ENCODE measurements around the gene ZNF200.

The ZNF200 gene

DNA sequence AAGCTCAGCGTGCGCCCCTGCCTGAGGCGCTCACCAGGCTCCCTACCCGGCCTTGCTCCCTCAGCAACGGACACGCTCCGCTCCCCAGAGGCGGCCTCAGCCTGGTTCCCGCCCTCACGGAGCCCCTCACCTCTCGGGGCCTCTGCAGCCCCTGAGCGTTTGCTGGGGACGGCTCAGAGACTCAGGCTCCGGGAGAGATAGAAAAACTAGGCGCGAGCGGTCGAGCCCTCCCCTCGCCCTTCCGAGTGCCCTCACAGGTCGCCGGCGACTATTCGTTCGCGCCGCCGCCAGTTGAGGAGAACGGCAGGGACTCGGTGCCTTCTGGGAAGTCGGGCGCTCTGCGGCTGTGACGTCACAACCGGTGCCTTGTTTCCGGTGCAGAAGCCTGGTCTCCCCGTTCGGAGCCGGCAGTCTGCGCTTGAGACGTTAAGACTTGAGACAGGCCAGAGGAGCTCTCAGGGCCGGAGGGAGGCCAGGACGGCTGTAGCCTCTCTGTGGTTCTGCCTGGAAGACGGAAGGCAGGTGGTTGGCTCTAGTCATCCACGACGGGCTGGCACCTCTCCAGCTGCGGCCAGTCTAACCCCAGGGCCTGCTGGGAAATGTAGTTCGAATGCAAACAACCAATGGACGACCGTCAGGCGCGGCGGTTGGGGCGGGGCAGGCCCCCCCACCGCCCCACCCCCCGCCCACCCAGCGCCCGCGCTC, at the start of gene ZNF200:
Gene ZNF200 (minus strand): TSS at position 302 of the 705 bp plus-strand sequence. CDS start 1,403 bp downstream, outside the sequence.
- peak within 1 kb of the TSS; percentile 66 to 93 (median 82) for H3K4me3 ChIP-seq
- peak within 1 kb of the TSS; percentile 84 to 100 (median 93) for H3K4me2 ChIP-seq
- peak within 1 kb of the TSS; percentile 88 to 99 (median 91) for H3K9ac ChIP-seq
- no peaks in the 10 kb centered on the region; a peak in 1 of 22 replicates for H4K20me1 ChIP-seq
- no peak for TF ChIP-seq Cebpa-rat (IDR thresholded peaks at IDR 0.05)
- H3K36me3 ChIP-seq: peaks cover 30 to 37% (median 36%) of the 10 kb centered on the region in 11 experiments
- H3K27me3 ChIP-seq: no peaks in the 10 kb centered on the region
- peak within 1 kb of the TSS; percentile 83 to 99 (median 94) for H3K27ac ChIP-seq
- H3K9me3 ChIP-seq (replicated peaks in 1 of 11): peaks cover 27 to 49% (median 39%) of the 10 kb centered on the region in 11 experiments
- peaks cover 11 to 22% (median 15%) of the 10 kb centered on the region in 10 experiments for H3K4me1 ChIP-seq

DNA sequence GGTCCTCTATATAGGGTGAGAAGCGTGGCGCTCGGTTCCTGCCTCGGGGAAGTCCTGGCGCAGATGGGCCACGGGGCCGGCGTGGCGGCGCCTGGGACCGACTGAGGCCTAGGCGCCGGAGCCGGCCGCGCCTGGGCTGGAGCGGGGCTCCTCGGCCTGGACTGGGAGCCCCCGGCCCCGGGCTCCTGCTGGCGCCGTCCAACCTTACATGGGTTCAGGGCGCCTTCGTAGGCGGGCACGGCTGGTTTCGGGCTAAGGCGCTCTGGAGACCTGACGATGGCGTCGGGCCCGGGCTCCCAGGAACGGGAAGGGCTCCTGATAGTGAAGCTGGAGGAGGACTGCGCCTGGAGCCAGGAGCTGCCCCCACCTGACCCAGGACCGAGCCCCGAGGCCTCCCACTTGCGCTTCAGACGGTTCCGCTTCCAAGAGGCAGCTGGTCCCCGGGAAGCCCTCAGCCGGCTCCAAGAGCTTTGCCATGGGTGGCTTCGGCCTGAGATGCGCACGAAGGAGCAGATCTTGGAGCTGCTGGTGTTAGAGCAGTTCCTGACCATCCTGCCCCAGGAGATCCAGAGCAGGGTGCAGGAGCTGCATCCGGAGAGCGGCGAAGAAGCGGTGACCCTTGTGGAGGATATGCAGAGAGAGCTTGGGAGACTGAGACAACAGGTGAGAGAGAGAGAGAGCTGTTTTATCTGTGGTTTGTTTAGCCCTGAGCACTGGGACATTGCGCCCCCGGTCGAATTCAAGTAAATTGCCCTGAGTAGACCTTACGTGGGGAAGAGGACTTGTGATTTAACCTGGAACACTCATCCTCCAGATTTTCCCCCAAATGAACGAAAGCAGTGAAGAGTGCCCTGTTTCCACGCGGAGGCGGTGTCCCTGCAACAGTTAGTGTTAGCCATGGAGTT, 48.8 kb upstream of the ZNF200 start:
- Histone ChIP-seq H3K27ac (peak overlapping the region; percentile 94 to 100 (median 98)), H3K9ac (peak overlapping the region; percentile 91 to 99 (median 95)), H3K4me2 (peak overlapping the region; percentile 93 to 99 (median 97)), H3K9me3 (replicated peaks in 1 of 11) (peaks cover 35 to 47% (median 43%) of the 10 kb centered on the region in 11 experiments), H3K4me3 (peak overlapping the region; percentile 80 to 99 (median 96)), H3K36me3 (peaks cover 38 to 45% (median 43%) of the 10 kb centered on the region in 11 experiments), H4K20me1 (peaks cover 0 to 39% (median 20%) of the 10 kb centered on the region in 11 experiments; a peak in 12 of 22 replicates), H3K4me1 (peaks cover 24 to 32% (median 28%) of the 10 kb centered on the region in 10 experiments), H3K27me3 (no peaks in the 10 kb centered on the region)
- TF ChIP-seq Cebpa-rat (IDR thresholded peaks at IDR 0.05): no peak

DNA sequence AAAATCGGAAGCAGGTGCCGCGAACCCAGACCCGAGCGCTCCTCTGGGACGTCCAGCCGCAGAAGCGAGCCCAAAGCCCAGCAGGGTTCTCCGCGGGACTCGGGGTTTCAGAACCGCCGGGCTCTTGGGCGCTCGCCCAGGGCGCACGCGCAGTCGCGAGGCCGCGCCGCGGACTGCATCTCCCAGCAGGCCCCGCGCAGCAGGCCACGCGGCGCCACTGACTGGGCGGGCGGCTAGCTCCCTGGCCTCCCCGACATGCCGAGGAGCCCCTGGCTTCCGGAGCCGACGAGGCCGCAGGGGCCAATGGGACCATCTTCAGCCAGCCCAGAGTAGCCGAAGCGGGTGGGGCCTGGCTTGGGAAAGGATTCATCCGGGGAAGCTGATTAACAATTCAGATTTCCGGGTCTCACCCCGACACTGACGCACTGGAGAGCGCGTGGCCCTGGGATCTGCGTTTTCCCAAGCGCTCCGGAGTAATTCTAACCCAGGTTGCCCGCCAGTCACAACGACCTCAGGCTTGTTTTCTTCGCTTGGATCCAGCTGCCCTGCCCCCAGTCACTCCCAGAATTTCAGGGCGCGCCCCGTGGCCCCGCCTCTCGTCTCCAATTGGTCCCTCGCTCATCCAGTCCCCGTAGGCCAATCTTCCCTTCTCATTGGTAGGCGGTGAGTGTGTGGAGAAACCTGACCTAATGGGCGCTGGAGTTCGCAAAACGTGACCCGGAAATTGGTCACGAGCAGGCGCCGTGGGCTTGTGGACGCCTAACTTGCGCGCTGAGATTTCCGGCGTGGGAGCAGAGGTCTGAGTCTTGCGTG, 48.0 kb upstream of the ZNF200 start, which contains the start of gene ZNF263:
Gene ZNF263 (plus strand): TSS at position 762 of the 813 bp plus-strand sequence. CDS start 328 bp downstream, outside the sequence.
- H3K4me2 ChIP-seq: peak within 1 kb of the TSS; percentile 93 to 99 (median 97)
- peak within 1 kb of the TSS; percentile 80 to 99 (median 96) for H3K4me3 ChIP-seq
- TF ChIP-seq Cebpa-rat (IDR thresholded peaks at IDR 0.05): no peak
- peaks cover 27 to 38% (median 34%) of the 10 kb centered on the region in 11 experiments for H3K9me3 ChIP-seq (replicated peaks in 1 of 11)
- H3K4me1 ChIP-seq: peaks cover 24 to 32% (median 28%) of the 10 kb centered on the region in 10 experiments
- peak within 1 kb of the TSS; percentile 91 to 99 (median 95) for H3K9ac ChIP-seq
- H3K27ac ChIP-seq: peak within 1 kb of the TSS; percentile 94 to 100 (median 98)
- H3K27me3 ChIP-seq: no peaks in the 10 kb centered on the region
- H4K20me1 ChIP-seq: peaks cover 0 to 39% (median 20%) of the 10 kb centered on the region in 11 experiments; a peak in 12 of 22 replicates
- H3K36me3 ChIP-seq: peaks cover 30 to 37% (median 35%) of the 10 kb centered on the region in 11 experiments

GRCh38 chr16:3282103-3282729, 47.3 kb upstream of the ZNF200 start:
- H3K27ac ChIP-seq: peak overlapping the region; percentile 94 to 100 (median 98)
- peak overlapping the region; percentile 80 to 99 (median 96) for H3K4me3 ChIP-seq
- H3K27me3 ChIP-seq: no peaks in the 10 kb centered on the region
- peaks cover 19 to 31% (median 27%) of the 10 kb centered on the region in 11 experiments for H3K9me3 ChIP-seq (replicated peaks in 1 of 11)
- peaks cover 24 to 30% (median 28%) of the 10 kb centered on the region in 11 experiments for H3K36me3 ChIP-seq
- TF ChIP-seq Cebpa-rat (IDR thresholded peaks at IDR 0.05): no peak
- peak overlapping the region; percentile 86 to 98 (median 95) for H3K4me2 ChIP-seq
- peaks cover 24 to 32% (median 28%) of the 10 kb centered on the region in 10 experiments for H3K4me1 ChIP-seq
- H3K9ac ChIP-seq: peak overlapping the region; percentile 91 to 99 (median 95)
- H4K20me1 ChIP-seq: peaks cover 0 to 38% (median 20%) of the 10 kb centered on the region in 11 experiments; a peak in 12 of 22 replicates

- peaks cover 24 to 31% (median 28%) of the 10 kb centered on the region in 10 experiments for H3K4me1 ChIP-seq
- H3K4me2 ChIP-seq: peak overlapping the region; percentile 86 to 98 (median 95)
- H4K20me1 ChIP-seq: peaks cover 0 to 29% (median 20%) of the 10 kb centered on the region in 11 experiments; a peak in 12 of 22 replicates
- TF ChIP-seq Cebpa-rat (IDR thresholded peaks at IDR 0.05): no peak
- peaks cover 10 to 22% (median 18%) of the 10 kb centered on the region in 11 experiments for H3K9me3 ChIP-seq (replicated peaks in 1 of 11)
- H3K36me3 ChIP-seq: peaks cover 15 to 21% (median 19%) of the 10 kb centered on the region in 11 experiments
- H3K27ac ChIP-seq: peak overlapping the region in 3 of 11 experiments; percentile 97 to 99 (median 98); a peak in 2 of 22 replicates
- peak overlapping the region in 7 of 10 experiments; percentile 80 to 99 (median 97); a peak in 6 of 20 replicates for H3K4me3 ChIP-seq
- H3K9ac ChIP-seq: peak overlapping the region in 4 of 11 experiments; percentile 91 to 98 (median 94); a peak in 6 of 22 replicates
- no peaks in the 10 kb centered on the region for H3K27me3 ChIP-seq
Observed at GRCh38 chr16:3281222-3281820, 46.4 kb upstream of the ZNF200 start.

GRCh38 chr16:3276679-3277078, 41.7 kb upstream of the ZNF200 start:
- Histone ChIP-seq H4K20me1 (no peaks in the 10 kb centered on the region), H3K27me3 (no peaks in the 10 kb centered on the region), H3K4me3 (no peak overlapping the region), H3K4me2 (no peak overlapping the region), H3K9me3 (replicated peaks in 1 of 11) (peaks cover 0 to 15% (median under 1%) of the 10 kb centered on the region in 11 experiments; a peak in 10 of 22 replicates), H3K27ac (no peak overlapping the region), H3K4me1 (peaks cover 2 to 8% (median 4%) of the 10 kb centered on the region in 10 experiments; a peak in 19 of 20 replicates), H3K9ac (no peak overlapping the region), H3K36me3 (peaks cover 0 to 14% (median 0%) of the 10 kb centered on the region in 11 experiments; a peak in 2 of 22 replicates)
- no peak for TF ChIP-seq Cebpa-rat (IDR thresholded peaks at IDR 0.05)

DNA sequence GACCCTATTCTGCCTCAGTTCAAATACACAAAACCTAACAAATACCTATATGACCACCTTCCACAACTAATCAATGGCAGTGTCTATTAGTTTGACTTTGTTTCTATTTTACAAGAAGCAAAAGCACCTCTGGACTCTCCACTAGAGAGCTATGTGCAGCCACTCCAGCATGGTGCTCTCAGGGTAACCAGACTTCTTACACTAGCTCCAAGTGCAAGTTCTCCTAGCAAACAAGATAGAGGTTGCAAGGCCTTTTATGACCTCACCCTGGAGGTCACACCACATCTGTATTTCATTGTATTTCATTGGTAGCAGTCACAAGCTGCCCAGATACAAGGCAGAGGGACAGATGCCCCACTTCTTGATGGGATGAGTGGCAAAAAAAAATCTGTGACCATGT, 40.0 kb upstream of the ZNF200 start:
- no peak overlapping the region for H3K4me3 ChIP-seq
- H3K9ac ChIP-seq: no peak overlapping the region
- no peak overlapping the region for H3K4me2 ChIP-seq
- H3K4me1 ChIP-seq: no peaks in the 10 kb centered on the region
- H3K27me3 ChIP-seq: no peaks in the 10 kb centered on the region
- H3K36me3 ChIP-seq: peaks cover 0 to 14% (median 0%) of the 10 kb centered on the region in 11 experiments; a peak in 3 of 22 replicates
- TF ChIP-seq Cebpa-rat (IDR thresholded peaks at IDR 0.05): no peak
- no peak overlapping the region for H3K27ac ChIP-seq
- H4K20me1 ChIP-seq: no peaks in the 10 kb centered on the region
- peaks cover 0 to 22% (median 9%) of the 10 kb centered on the region in 11 experiments; a peak in 15 of 22 replicates for H3K9me3 ChIP-seq (replicated peaks in 1 of 11)
